ENCODE measurements around the gene CEP78. TPM values are rescaled to one million over a fixed set of nuclear protein-coding genes. Genes with fewer than 3 reads are reported as not detected.

Gene CEP78
- total RNA-seq, 2 experiments from 2014 or later = 37.7 to 40.8 TPM

GRCh38 chr9:78306222-78307076, 70.6 kb downstream of the CEP78 start:
- Mint-ChIP-seq H3K27ac (no peak overlapping the region), H3K4me3 (no peak overlapping the region), H3K36me3 (ENCODE audit: low read depth) (peaks cover 80% of the 10 kb centered on the region), H3K27me3 (no peaks in the 10 kb centered on the region), H3K9me3 (no peaks in the 10 kb centered on the region), H3K4me1 (ENCODE audit: low read depth) (peaks cover 3% of the 10 kb centered on the region)
- TF ChIP-seq CTCF (IDR thresholded peaks at IDR 0.05) = no peak
- ChIA-PET POLR2A (interaction anchor here (0.9 to 1.1 kb wide), 3 partner anchors 9 to 10 kb away, joined by 3 read pairs; partner anchors contain the start of gene PSAT1), CTCF (no interaction called here)
- DNase-seq (no peak), ATAC-seq (no peak)
- intact Hi-C loops (cut with micrococcal nuclease) = no loop called here

GRCh38 chr9:78307360-78307759, 71.5 kb downstream of the CEP78 start:
- ATAC-seq (no peak), DNase-seq (no peak)
- intact Hi-C loops (cut with micrococcal nuclease) = no loop called here
- H3K36me3 Mint-ChIP-seq (ENCODE audit: low read depth) = peaks cover 80% of the 10 kb centered on the region
- POLR2A ChIA-PET = interaction anchor here (0.9 to 1.1 kb wide), 2 partner anchors 8 to 10 kb away, joined by 3 read pairs; partner anchors contain the start of gene PSAT1
- H3K27me3 Mint-ChIP-seq = no peaks in the 10 kb centered on the region
- peaks cover 3% of the 10 kb centered on the region for H3K4me1 Mint-ChIP-seq (ENCODE audit: low read depth)
- H3K9me3 Mint-ChIP-seq = no peaks in the 10 kb centered on the region
- no peak overlapping the region for H3K27ac Mint-ChIP-seq
- no peak overlapping the region for H3K4me3 Mint-ChIP-seq
- no peak for TF ChIP-seq CTCF (IDR thresholded peaks at IDR 0.05)
- CTCF ChIA-PET = no interaction called here

- TF ChIP-seq CTCF (IDR thresholded peaks at IDR 0.05) = no peak
- ChIA-PET POLR2A (interaction anchor here (0.9 to 6.3 kb wide), 3 partner anchors 11 to 14 kb away, joined by 3 to 36 read pairs (median 4); partner anchors contain the start of gene PSAT1), CTCF (interaction anchor here (2.4 kb wide), 1 partner anchor 12 kb away, joined by 9 read pairs; the partner anchor contains the start of gene PSAT1)
- DNase-seq (no peak), ATAC-seq (no peak)
- Mint-ChIP-seq H3K9me3 (no peaks in the 10 kb centered on the region), H3K4me3 (no peak overlapping the region), H3K27ac (no peak overlapping the region), H3K36me3 (ENCODE audit: low read depth) (peaks cover 75% of the 10 kb centered on the region), H3K27me3 (no peaks in the 10 kb centered on the region), H3K4me1 (ENCODE audit: low read depth) (peaks cover 3% of the 10 kb centered on the region)
- intact Hi-C loops (cut with micrococcal nuclease) = no loop called here
Measured at GRCh38 chr9:78309066-78309465, 73.2 kb downstream of the CEP78 start.

GRCh38 chr9:78311075-78311474, 75.2 kb downstream of the CEP78 start:
- Mint-ChIP-seq H3K36me3 (ENCODE audit: low read depth) (peaks cover 71% of the 10 kb centered on the region), H3K27ac (no peak overlapping the region), H3K4me3 (no peak overlapping the region), H3K4me1 (ENCODE audit: low read depth) (peaks cover 5% of the 10 kb centered on the region), H3K27me3 (no peaks in the 10 kb centered on the region), H3K9me3 (no peaks in the 10 kb centered on the region)
- POLR2A ChIA-PET = interaction anchor here (6.3 kb wide), 1 partner anchor 13 kb away, joined by 36 read pairs; the partner anchor contains the start of gene PSAT1
- ATAC-seq = no peak
- intact Hi-C loops (cut with micrococcal nuclease) = no loop called here
- no peak for TF ChIP-seq CTCF (IDR thresholded peaks at IDR 0.05)
- DNase-seq = no peak
- CTCF ChIA-PET = interaction anchor here (1.2 kb wide), 1 partner anchor 49 kb away, joined by 4 read pairs; no protein-coding TSS in a partner anchor
